H9 (cell line): Measurements from ENCODE around the gene UPF2. TPM values are rescaled to one million over a fixed set of nuclear protein-coding genes. Genes with fewer than 3 reads are reported as not detected.

Experiments
- DNase-seq: peaks from one replicate; pipeline ENCODE4 v3.0.0-alpha.2; 2017
- H2AFZ ChIP-seq: one replicate; pipeline ENCODE4 v1.6.1; 2013; ENCODE audit warnings: mild to moderate bottlenecking, low read length, control low read depth, moderate library complexity
- H2AK5ac ChIP-seq: 2 replicates; pipeline ENCODE4 v1.6.1; 2013; ENCODE audit warnings: low read length, control low read depth, mixed read lengths; ENCODE audit not compliant: insufficient read length
- H2BK120ac ChIP-seq: one replicate; pipeline ENCODE4 v1.6.1; 2013; ENCODE audit warnings: low read depth, mild to moderate bottlenecking, low read length, control low read depth, inconsistent platforms; ENCODE audit not compliant: poor library complexity, severe bottlenecking
- H2BK12ac ChIP-seq: 2 replicates; pipeline ENCODE4 v1.6.1; 2013; ENCODE audit warnings: low read length, control low read depth, mixed read lengths, low read depth; ENCODE audit not compliant: insufficient read length
- H2BK15ac ChIP-seq: 2 replicates; pipeline ENCODE4 v1.6.1; 2013; ENCODE audit warnings: low read depth, low read length, control low read depth
- H2BK20ac ChIP-seq: one replicate; pipeline ENCODE4 v1.6.1; 2013; ENCODE audit warnings: low read depth, mild to moderate bottlenecking, low read length, control low read depth, inconsistent platforms; ENCODE audit not compliant: poor library complexity, severe bottlenecking
- H2BK5ac ChIP-seq: 2 replicates; pipeline ENCODE4 v1.6.1; 2013; ENCODE audit warnings: low read length, control low read depth, mixed read lengths; ENCODE audit not compliant: insufficient read length
- H3K14ac ChIP-seq: 2 replicates; pipeline ENCODE4 v1.6.1; 2013; ENCODE audit warnings: low read length, control low read depth; ENCODE audit not compliant: insufficient read depth
- H3K18ac ChIP-seq: 2 replicates; pipeline ENCODE4 v1.6.1; 2013; ENCODE audit warnings: low read depth, mild to moderate bottlenecking, mixed read lengths, low read length, control low read depth; ENCODE audit not compliant: insufficient read length
- H3K23ac ChIP-seq: 2 replicates; pipeline ENCODE4 v1.6.1; 2013; ENCODE audit warnings: low read length, control low read depth, mixed read lengths, low read depth; ENCODE audit not compliant: insufficient read length
- H3K23me2 ChIP-seq: 2 replicates; pipeline ENCODE4 v1.6.1; 2013; ENCODE audit warnings: low read depth, mild to moderate bottlenecking, mixed read lengths, low read length, control low read depth; ENCODE audit not compliant: insufficient read length, poor library complexity, severe bottlenecking
- H3K27ac ChIP-seq: 2 replicates; pipeline ENCODE4 v1.5.1; 2013; ENCODE audit warnings: low read length, control low read depth, mixed read lengths, low read depth; ENCODE audit not compliant: insufficient read length
- H3K27me3 ChIP-seq: 2 replicates; pipeline ENCODE4 v1.6.1; 2013; ENCODE audit warnings: low read length, control low read depth, inconsistent platforms; ENCODE audit not compliant: insufficient read depth
- H3K4ac ChIP-seq: 2 replicates; pipeline ENCODE4 v1.6.1; 2013; ENCODE audit warnings: low read depth, mild to moderate bottlenecking, control low read depth, inconsistent platforms, low read length, moderate library complexity
- H3K4me1 ChIP-seq: 2 replicates; pipeline ENCODE4 v1.6.1; 2013; ENCODE audit warnings: low read length, control low read depth, inconsistent platforms; ENCODE audit not compliant: insufficient read depth
- H3K4me2 ChIP-seq: 2 replicates; pipeline ENCODE4 v1.6.1; 2013; ENCODE audit warnings: low read length, control low read depth, mixed read lengths; ENCODE audit not compliant: insufficient read length, insufficient read depth
- H3K56ac ChIP-seq: 2 replicates; pipeline ENCODE4 v1.6.1; 2013; ENCODE audit warnings: low read depth, mild to moderate bottlenecking, mixed read lengths, low read length, control low read depth; ENCODE audit not compliant: insufficient read length
- H3K79me1 ChIP-seq: 2 replicates; pipeline ENCODE4 v1.6.1; 2013; ENCODE audit warnings: low read depth, mild to moderate bottlenecking, moderate library complexity, low read length, control low read depth, inconsistent platforms; ENCODE audit not compliant: insufficient read depth, poor library complexity, severe bottlenecking
- H3K79me2 ChIP-seq: 2 replicates; pipeline ENCODE4 v1.6.1; 2013; ENCODE audit warnings: low read length, control low read depth, inconsistent platforms; ENCODE audit not compliant: insufficient read depth
- H3K9ac ChIP-seq: 2 replicates; pipeline ENCODE4 v1.6.1; 2013; ENCODE audit warnings: low read length, control low read depth, mixed read lengths; ENCODE audit not compliant: insufficient read length; ENCODE audit errors: extremely low read depth
- H3K9me3 ChIP-seq: one replicate; pipeline ENCODE4 v1.6.1; 2013; ENCODE audit warnings: low read depth, low read length, inconsistent platforms; ENCODE audit not compliant: control insufficient read depth
- H3T11ph ChIP-seq: one replicate; pipeline ENCODE4 v1.6.1; 2013; ENCODE audit warnings: mild to moderate bottlenecking, low read length, control low read depth, inconsistent platforms
- H4K20me1 ChIP-seq: one replicate; pipeline ENCODE4 v1.6.1; 2013; ENCODE audit not compliant: control insufficient read depth, insufficient read length, insufficient read depth
- H4K5ac ChIP-seq: 2 replicates; pipeline ENCODE4 v1.6.1; 2013; ENCODE audit warnings: low read depth, mild to moderate bottlenecking, mixed read lengths, low read length, control low read depth; ENCODE audit not compliant: insufficient read length
- H4K8ac ChIP-seq: replicated peaks from 2 replicates; pipeline ENCODE4 v1.6.1; 2013; ENCODE audit warnings: low read length, control low read depth, mixed read lengths, low read depth; ENCODE audit not compliant: insufficient read length
- H4K91ac ChIP-seq: 2 replicates; pipeline ENCODE4 v1.6.1; 2013; ENCODE audit warnings: low read depth, mild to moderate bottlenecking, moderate library complexity, mixed read lengths, low read length, control low read depth; ENCODE audit not compliant: insufficient read length
- H3K27ac Mint-ChIP-seq, 3 experiments: 2 replicates in 2 of 3; 3 replicates in 1 of 3; pipeline ENCODE4 v1.8.0; 2020 to 2021; ENCODE audit warnings: mixed read lengths in 3 of 3, mild to moderate bottlenecking in 1 of 3, moderate library complexity in 1 of 3
- H3K27me3 Mint-ChIP-seq: 2 replicates; pipeline ENCODE4 v1.8.0; 2021; ENCODE audit warnings: low read depth, mild to moderate bottlenecking, moderate library complexity, mixed read lengths
- H3K36me3 Mint-ChIP-seq, 3 experiments: 2 replicates in 2 of 3; 3 replicates in 1 of 3; pipeline ENCODE4 v1.8.0; 2020 to 2021; ENCODE audit warnings: low read depth in 3 of 3, mixed read lengths in 3 of 3; ENCODE audit not compliant: insufficient read depth in 1 of 3
- H3K4me1 Mint-ChIP-seq, 2 experiments: 2 replicates each; pipeline ENCODE4 v1.8.0; 2020; ENCODE audit warnings: mixed read lengths in 2 of 2
- H3K4me3 Mint-ChIP-seq, 2 experiments: 2 replicates in 1 of 2; 3 replicates in 1 of 2; pipeline ENCODE4 v1.8.0; 2020 to 2021; ENCODE audit warnings: mild to moderate bottlenecking in 2 of 2, mixed read lengths in 2 of 2, moderate library complexity in 1 of 2
- H3K9me3 Mint-ChIP-seq, 2 experiments: 2 replicates in 1 of 2; 3 replicates in 1 of 2; pipeline ENCODE4 v1.8.0; 2020; ENCODE audit warnings: mild to moderate bottlenecking in 2 of 2, mixed read lengths in 2 of 2, moderate library complexity in 1 of 2
- CTCF ChIP-seq: fragments of 200-600 bp; sonication (generic); conservative IDR thresholded peaks from 3 replicates; pipeline ENCODE4 v1.8.0; 2021; ENCODE audit warnings: antibody characterized with exemption, mild to moderate bottlenecking
- WGBS: extraction: QIAGEN DNeasy Blood & Tissue Kit; methylation state at CpG from one replicate; pipeline ENCODE4 v1.1.7; 2013; ENCODE audit warnings: missing lambda C conversion rate, low lambda C conversion rate, mixed read lengths; ENCODE audit not compliant: insufficient read length; ENCODE audit errors: extremely low coverage; 5-methylcytosine and 5-hydroxymethylcytosine counted together
- total RNA-seq: library from RNA; stranded (reverse); gene quantifications from 2 replicates; pipeline ENCODE4 v1.2.1, GENCODE V29; 2021

UPF2 gene
- total RNA-seq, 1 experiment from 2014 or later: 34.1 TPM

- Histone ChIP-seq H3T11ph (no peak overlapping the region), H4K91ac (no peak overlapping the region), H4K20me1 (no peaks in the 10 kb centered on the region), H3K9me3 (no peaks in the 10 kb centered on the region), H3K14ac (no peak overlapping the region), H3K23me2 (no peaks in the 10 kb centered on the region), H2AK5ac (no peak overlapping the region), H3K27ac (no peak overlapping the region), H2BK20ac (no peak overlapping the region), H3K79me2 (no peaks in the 10 kb centered on the region), H2BK5ac (no peak overlapping the region), H3K18ac (no peak overlapping the region), H2BK120ac (no peak overlapping the region), H3K4ac (no peak overlapping the region), H3K4me2 (no peak overlapping the region), H3K23ac (no peak overlapping the region), H4K8ac (no peak overlapping the region), H3K79me1 (no peaks in the 10 kb centered on the region), H3K9ac (no peak overlapping the region), H2BK12ac (no peak overlapping the region), H3K27me3 (no peaks in the 10 kb centered on the region), H3K56ac (no peak overlapping the region), H2BK15ac (no peak overlapping the region), H2AFZ (no peak overlapping the region), H3K4me1 (no peaks in the 10 kb centered on the region), H4K5ac (no peak overlapping the region)
- Mint-ChIP-seq H3K9me3 (no peaks in the 10 kb centered on the region), H3K36me3 (peaks cover 11 to 42% (median 31%) of the 10 kb centered on the region in 3 experiments; a peak in 6 of 7 replicates), H3K27ac (peak overlapping the region in 2 of 3 experiments; percentile 14 to 33; a peak in 3 of 7 replicates), H3K4me1 (peaks cover 5% of the 10 kb centered on the region in 2 experiments), H3K4me3 (no peak overlapping the region), H3K27me3 (no peaks in the 10 kb centered on the region)
- no CpG with 5 or more reads among the region's 2 CpGs for WGBS
- DNase-seq: no peak
- no peak for TF ChIP-seq CTCF
Measured at GRCh38 chr10:11949152-11949551, 93.5 kb downstream of the UPF2 start.
